GM03348 (cell line): ENCODE data around the gene TSPAN18.

Experiments used
- DNase-seq: peaks from one replicate; pipeline ENCODE4 v3.0.0; 2012; ENCODE audit warnings: low spot score

TSPAN18 gene

GRCh38 chr11:44777209-44778194 is 50.7 kb downstream of the TSPAN18 start:
- DNase-seq: no peak

DNA sequence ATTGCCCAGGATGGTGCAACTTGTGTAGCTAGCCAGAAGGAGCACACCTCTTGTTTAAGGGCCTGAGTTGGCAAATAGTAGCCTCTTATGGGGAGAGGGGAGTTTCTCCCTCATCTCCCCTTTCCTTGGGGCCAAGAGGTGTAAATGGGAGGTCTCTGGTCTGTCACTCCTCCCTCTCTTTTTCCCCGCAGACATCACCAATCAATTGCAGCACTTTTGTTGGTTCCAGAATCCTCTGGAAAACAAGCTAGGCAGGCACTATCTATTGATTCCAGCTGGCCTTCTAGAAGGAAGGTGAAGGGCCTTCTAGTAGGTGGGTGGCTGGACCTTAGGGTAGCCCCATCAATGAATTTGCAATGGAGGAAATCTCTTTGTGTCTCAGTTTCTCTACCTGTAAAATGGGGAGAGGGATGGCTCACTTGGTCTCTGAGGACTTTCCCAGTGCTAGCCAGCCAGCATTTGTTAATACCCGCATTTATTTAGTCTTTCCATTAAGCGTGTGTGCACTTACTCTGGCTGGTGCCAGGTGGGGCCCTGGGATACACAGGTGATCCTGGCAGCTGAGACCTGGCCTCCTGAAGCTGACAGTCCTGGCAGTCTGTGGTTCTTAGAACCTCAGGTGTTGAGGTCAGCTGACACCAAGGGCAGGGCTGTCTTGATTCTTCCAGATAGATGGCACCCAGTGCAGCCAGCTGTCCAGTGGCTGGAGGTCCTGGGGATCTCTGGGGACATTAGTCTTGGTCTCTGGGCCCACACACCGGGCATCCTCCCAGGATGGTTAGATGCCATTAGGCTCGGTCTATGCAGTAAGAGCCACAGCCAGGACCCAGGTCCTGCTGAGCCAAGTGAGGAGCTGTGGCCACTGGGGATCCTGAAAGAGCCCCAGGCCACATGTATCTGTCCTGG is 51.7 kb downstream of the TSPAN18 start:
- DNase-seq: no peak

GRCh38 chr11:44779736-44780520 is 53.2 kb downstream of the TSPAN18 start:
- DNase-seq: no peak

GRCh38 chr11:44780940-44781631 is 54.3 kb downstream of the TSPAN18 start:
- no peak for DNase-seq

DNA sequence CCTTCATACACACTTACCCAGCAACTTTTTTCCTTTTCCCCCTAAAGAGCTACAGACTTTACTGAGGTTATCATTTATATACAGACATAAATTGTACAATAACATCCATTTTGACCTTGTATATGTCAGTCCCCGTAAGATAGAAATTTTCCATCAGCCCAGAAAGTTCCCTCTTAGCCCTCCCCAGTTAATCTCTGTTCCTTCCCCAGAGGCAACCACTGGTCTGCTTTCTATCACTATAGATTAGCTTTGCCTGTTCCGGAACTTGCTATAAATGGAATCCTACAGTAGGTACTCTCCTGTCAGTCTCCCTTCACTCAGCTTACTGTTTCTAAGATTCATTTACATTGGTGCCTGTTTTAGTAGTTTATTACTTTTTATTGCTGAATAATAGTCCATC is 54.9 kb downstream of the TSPAN18 start:
- no peak for DNase-seq

DNA sequence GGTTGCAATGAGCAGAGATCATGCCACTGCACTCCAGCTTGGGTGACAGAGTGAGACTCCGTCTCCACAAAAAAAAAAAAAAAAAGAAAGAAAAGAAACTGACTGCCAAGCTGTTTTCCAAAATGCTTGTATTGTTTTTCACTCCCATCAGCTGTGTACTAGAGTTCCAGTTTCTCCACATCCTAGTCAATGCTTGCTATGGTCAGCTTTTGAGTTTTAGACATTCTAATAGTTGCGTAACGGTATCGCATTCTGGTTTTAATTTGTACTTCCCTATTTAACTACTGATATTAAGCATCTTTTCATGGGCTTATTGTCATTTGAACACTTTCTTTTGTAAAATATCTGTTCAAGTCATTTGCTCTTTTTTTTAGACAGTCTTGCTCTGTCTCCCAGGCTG is 55.7 kb downstream of the TSPAN18 start:
- DNase-seq: no peak

DNA sequence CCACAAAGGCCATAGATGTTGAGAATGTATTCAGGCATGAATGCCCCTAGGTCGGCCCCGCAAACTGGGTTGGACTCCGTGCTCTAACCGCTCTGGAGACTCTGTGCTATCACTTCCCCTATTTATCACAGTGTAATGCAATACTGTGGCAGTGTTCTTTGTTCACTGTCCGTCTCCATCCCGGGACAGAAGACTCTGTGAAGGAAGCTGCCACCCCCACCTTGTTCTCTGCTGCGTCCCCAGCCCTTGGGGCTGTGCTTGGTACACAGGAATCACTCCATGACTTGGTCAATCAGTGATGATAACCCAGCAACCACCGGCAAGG is 57.6 kb downstream of the TSPAN18 start:
- DNase-seq: no peak

- no peak for DNase-seq
These were observed 58.1 kb downstream of the TSPAN18 start for GRCh38 chr11:44784851-44785250.

- no peak for DNase-seq
These were observed 59.3 kb downstream of the TSPAN18 start for GRCh38 chr11:44785856-44786607.

DNA sequence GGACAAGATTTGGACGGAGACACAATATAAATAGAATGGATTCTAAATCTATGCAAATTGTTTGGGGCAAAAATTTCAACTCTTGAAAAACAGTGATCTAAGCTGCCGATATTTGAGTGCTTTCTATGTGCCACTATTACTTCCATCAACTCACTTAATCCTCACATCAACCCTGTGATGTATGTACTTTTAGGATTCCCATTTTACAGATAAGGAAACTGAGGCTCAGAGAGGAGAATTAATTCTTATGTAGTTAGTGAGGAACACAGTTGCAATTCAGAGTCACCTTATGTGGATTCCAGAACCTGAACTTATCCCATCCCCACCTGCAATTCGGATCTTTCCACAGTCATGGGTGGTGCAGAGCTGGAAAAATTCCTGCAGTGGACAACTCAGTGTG is 60.3 kb downstream of the TSPAN18 start:
- DNase-seq: no peak

DNA sequence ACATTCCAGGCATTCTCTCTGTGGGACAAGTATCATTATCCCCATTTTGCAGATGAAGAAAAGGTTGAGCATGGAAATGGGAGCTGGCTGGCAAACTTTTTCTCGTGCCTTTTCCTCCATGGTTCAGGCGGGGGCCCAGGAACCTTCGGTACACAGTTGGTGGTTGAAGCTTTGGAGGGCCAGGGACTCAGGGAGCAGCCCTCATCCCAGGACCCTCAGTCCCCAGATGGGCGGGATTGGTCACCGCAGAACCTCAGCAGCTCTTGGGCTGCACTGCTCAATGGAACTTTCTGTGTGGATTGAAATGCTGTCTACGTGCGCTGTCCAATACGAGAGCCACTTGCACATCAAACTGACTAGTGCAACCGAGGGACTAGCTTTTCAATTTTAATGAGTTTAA is 61.2 kb downstream of the TSPAN18 start:
- DNase-seq: no peak

GRCh38 chr11:44788536-44789261 is 61.9 kb downstream of the TSPAN18 start:
- DNase-seq: no peak

DNA sequence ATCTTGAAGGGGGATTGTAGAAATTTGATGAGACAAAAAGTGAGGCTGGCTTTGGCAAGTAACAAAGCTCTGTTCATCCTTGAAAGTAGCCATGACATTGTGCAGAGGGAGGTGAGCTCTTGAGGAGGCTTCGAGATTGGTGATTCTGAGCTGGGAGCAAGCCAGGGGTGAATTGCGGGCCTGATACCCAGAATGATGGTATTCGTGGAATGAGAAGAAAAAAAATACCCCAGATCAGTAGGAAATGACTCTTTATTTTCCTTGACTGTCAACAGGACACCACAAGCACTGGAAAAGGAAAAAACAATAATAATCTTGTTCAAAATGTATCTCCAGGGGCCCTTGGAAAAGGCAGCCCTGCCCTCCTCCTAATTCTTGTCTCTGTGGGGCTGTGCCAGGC is 62.7 kb downstream of the TSPAN18 start:
- no peak for DNase-seq

GRCh38 chr11:44790211-44790610 is 63.4 kb downstream of the TSPAN18 start:
- no peak for DNase-seq

GRCh38 chr11:44791316-44791925 is 64.7 kb downstream of the TSPAN18 start:
- DNase-seq: no peak

DNA sequence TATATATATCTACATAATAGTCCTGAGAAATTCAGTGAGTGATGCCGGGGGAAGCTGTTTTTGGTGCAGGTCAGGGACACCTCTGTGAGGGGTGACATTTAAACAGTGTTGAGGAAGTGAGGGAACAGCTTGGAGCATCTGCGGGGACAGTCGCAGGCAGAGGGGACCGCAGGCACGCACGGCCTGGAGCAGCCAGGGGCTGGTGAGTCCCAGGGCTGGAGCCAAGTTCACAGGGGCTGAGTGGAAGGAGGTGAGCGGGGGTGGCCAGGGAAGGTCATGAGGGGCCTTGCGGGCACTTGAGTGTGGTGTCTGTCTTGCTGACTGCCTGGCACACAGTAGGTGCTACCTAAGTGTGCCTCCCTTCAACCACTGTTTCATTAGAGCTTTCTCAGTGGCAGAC is 65.4 kb downstream of the TSPAN18 start:
- DNase-seq: no peak

GRCh38 chr11:44793350-44794090 is 66.8 kb downstream of the TSPAN18 start:
- DNase-seq: no peak

- DNase-seq: no peak
These were observed 69.2 kb downstream of the TSPAN18 start for GRCh38 chr11:44795803-44796535.
